Measurements from ENCODE around the gene GSDMA. TPM values are rescaled to one million over a fixed set of nuclear protein-coding genes. Genes with fewer than 3 reads are reported as not detected.

The GSDMA gene
- total RNA-seq, 1 donor from 2014 or later, result not detected

- ChIA-PET POLR2A (interaction anchor here (0.8 kb wide), 1 partner anchor 12 kb away, joined by 3 read pairs; no protein-coding TSS in a partner anchor), CTCF (no interaction called here)
- Mint-ChIP-seq H3K27ac (no peak overlapping the region), H3K36me3 (ENCODE audit: low read depth) (peaks cover 87% of the 10 kb centered on the region), H3K4me1 (no peaks in the 10 kb centered on the region), H3K4me3 (no peak overlapping the region), H3K9me3 (no peaks in the 10 kb centered on the region), H3K27me3 (no peaks in the 10 kb centered on the region)
- no peak for TF ChIP-seq CTCF (IDR thresholded peaks at IDR 0.05)
- intact Hi-C loops (cut with micrococcal nuclease), result no loop called here
- DNase-seq (no peak), ATAC-seq (ENCODE audit: low read depth) (no peak)
Measured at GRCh38 chr17:39994448-39994847, 31.6 kb downstream of the GSDMA start.

- ChIA-PET POLR2A (interaction anchor here (0.8 kb wide), 1 partner anchor 13 kb away, joined by 3 read pairs; no protein-coding TSS in a partner anchor), CTCF (no interaction called here)
- ATAC-seq (ENCODE audit: low read depth) (no peak), DNase-seq (no peak)
- intact Hi-C loops (cut with micrococcal nuclease), result no loop called here
- no peaks in the 10 kb centered on the region for H3K27me3 Mint-ChIP-seq
- no peak for TF ChIP-seq CTCF (IDR thresholded peaks at IDR 0.05)
- H3K4me1 Mint-ChIP-seq, result no peaks in the 10 kb centered on the region
- H3K9me3 Mint-ChIP-seq, result no peaks in the 10 kb centered on the region
- no peak overlapping the region for H3K27ac Mint-ChIP-seq
- H3K36me3 Mint-ChIP-seq (ENCODE audit: low read depth), result peaks cover 78% of the 10 kb centered on the region
- no peak overlapping the region for H3K4me3 Mint-ChIP-seq
Measured at GRCh38 chr17:39995438-39995837, 32.6 kb downstream of the GSDMA start.

GRCh38 chr17:39996162-39996561 lies 33.4 kb downstream of the GSDMA start:
- TF ChIP-seq CTCF (IDR thresholded peaks at IDR 0.05), result no peak
- ChIA-PET POLR2A (no interaction called here), CTCF (no interaction called here)
- Mint-ChIP-seq H3K27me3 (no peaks in the 10 kb centered on the region), H3K36me3 (ENCODE audit: low read depth) (peaks cover 70% of the 10 kb centered on the region), H3K27ac (no peak overlapping the region), H3K4me3 (no peak overlapping the region), H3K9me3 (no peaks in the 10 kb centered on the region), H3K4me1 (no peaks in the 10 kb centered on the region)
- DNase-seq, result no peak
- ATAC-seq (ENCODE audit: low read depth), result no peak
- intact Hi-C loops (cut with micrococcal nuclease), result no loop called here

- ATAC-seq (ENCODE audit: low read depth), result no peak
- no peaks in the 10 kb centered on the region for H3K27me3 Mint-ChIP-seq
- H3K9me3 Mint-ChIP-seq, result no peaks in the 10 kb centered on the region
- POLR2A ChIA-PET, result no interaction called here
- peaks cover 66% of the 10 kb centered on the region for H3K36me3 Mint-ChIP-seq (ENCODE audit: low read depth)
- no peaks in the 10 kb centered on the region for H3K4me1 Mint-ChIP-seq
- DNase-seq, result no peak
- H3K4me3 Mint-ChIP-seq, result no peak overlapping the region
- no peak for TF ChIP-seq CTCF (IDR thresholded peaks at IDR 0.05)
- no peak overlapping the region for H3K27ac Mint-ChIP-seq
- CTCF ChIA-PET, result no interaction called here
- intact Hi-C loops (cut with micrococcal nuclease), result no loop called here
Measured at GRCh38 chr17:39996800-39997199, 34.0 kb downstream of the GSDMA start.

- ChIA-PET CTCF (no interaction called here), POLR2A (no interaction called here)
- H3K4me1 Mint-ChIP-seq, result no peaks in the 10 kb centered on the region
- ATAC-seq (ENCODE audit: low read depth), result no peak
- intact Hi-C loops (cut with micrococcal nuclease), result no loop called here
- no peak overlapping the region for H3K4me3 Mint-ChIP-seq
- DNase-seq, result no peak
- H3K36me3 Mint-ChIP-seq (ENCODE audit: low read depth), result peaks cover 59% of the 10 kb centered on the region
- no peak for TF ChIP-seq CTCF (IDR thresholded peaks at IDR 0.05)
- H3K27ac Mint-ChIP-seq, result no peak overlapping the region
- no peaks in the 10 kb centered on the region for H3K9me3 Mint-ChIP-seq
- no peaks in the 10 kb centered on the region for H3K27me3 Mint-ChIP-seq
Measured at GRCh38 chr17:39997543-39997942, 34.7 kb downstream of the GSDMA start.

All from activated B cell treated with CpG ODN at 0.5 μM for 24 hours (primary cell).